ENCODE measurements around the gene RCOR1.

RCOR1 gene

DNA sequence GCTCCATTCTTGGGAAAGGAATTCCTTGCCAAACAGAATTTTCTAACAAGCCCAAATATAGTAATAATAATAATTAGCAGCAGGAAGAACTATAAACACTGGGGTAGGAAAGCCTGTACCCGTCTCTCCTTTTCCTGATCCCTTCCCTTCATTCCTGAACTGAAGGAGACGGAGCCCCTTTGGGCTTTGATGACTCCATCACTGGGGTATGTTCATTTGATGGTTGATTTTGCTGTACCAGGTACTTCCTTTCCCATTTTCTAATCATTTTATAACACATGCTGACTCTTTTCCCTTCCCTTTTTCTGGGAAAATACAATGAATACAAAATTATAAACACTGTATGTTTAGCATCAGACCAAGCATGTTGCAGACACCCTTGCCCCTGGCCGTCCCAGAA lies 3.6 kb upstream of the RCOR1 start:
- TF ChIP-seq SP1 (IDR thresholded peaks at IDR 0.05): no peak
- TF ChIP-seq L3MBTL2 (conservative IDR thresholded peaks at IDR 0.05): no peak
- TF ChIP-seq, protein P1, sequence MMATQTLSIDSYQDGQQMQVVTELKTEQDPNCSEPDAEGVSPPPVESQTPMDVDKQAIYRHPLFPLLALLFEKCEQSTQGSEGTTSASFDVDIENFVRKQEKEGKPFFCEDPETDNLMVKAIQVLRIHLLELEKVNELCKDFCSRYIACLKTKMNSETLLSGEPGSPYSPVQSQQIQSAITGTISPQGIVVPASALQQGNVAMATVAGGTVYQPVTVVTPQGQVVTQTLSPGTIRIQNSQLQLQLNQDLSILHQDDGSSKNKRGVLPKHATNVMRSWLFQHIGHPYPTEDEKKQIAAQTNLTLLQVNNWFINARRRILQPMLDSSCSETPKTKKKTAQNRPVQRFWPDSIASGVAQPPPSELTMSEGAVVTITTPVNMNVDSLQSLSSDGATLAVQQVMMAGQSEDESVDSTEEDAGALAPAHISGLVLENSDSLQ (IDR thresholded peaks at IDR 0.05): no peak
- TF ChIP-seq HDGF (IDR thresholded peaks at IDR 0.05; ENCODE audit: borderline replicate concordance): no peak
- no peak for TF ChIP-seq LEF1 (IDR thresholded peaks at IDR 0.05; ENCODE audit: borderline replicate concordance)
- no peak for TF ChIP-seq BHLHE40 (IDR thresholded peaks at IDR 0.05; ENCODE audit: borderline replicate concordance)
- TF ChIP-seq TARDBP (IDR thresholded peaks at IDR 0.05): no peak
- POLR2A ChIA-PET: no interaction called here
- CTCF ChIA-PET: no interaction called here
- no peak for DNase-seq (ENCODE audit: extremely low spot score)

DNA sequence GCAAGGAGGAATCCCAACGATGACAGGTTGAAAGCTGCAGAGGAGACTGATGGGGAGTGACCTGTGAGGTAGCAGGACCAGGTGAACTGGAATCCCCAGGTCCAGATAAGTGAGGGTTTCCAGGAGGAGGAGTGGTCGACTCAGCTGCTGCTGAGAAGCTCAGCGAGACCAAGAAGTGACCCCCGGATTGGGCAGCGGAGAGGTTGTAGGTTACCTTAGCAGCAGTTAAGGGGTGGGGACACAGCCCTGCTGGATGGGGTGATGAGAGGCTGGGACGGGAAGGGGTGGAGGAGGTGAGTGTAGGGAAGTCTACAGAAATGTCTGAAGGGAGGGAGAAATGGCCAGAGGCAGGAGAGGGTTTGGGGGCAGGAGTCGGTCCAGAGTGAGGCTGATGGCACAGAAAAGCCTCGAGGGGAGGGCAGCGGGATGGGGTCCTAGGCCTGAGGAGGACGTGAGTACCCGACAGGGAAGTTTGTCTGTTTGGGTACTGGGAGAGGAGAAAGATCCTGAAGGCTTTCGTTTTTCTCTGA lies 2.6 kb upstream of the RCOR1 start:
- TF ChIP-seq FOXA1 (IDR thresholded peaks at IDR 0.05) (no peak), LEF1 (IDR thresholded peaks at IDR 0.05; ENCODE audit: borderline replicate concordance) (no peak), SP1 (IDR thresholded peaks at IDR 0.05) (no peak), FOXM1 (IDR thresholded peaks at IDR 0.05; ENCODE audit: borderline replicate concordance) (no peak), CTBP1 (IDR thresholded peaks at IDR 0.05; ENCODE audit: borderline replicate concordance) (no peak), TARDBP (IDR thresholded peaks at IDR 0.05) (no peak), NFRKB (IDR thresholded peaks at IDR 0.05) (no peak), ZNF384 (IDR thresholded peaks at IDR 0.05) (no peak), L3MBTL2 (conservative IDR thresholded peaks at IDR 0.05) (no peak), HDGF (IDR thresholded peaks at IDR 0.05; ENCODE audit: borderline replicate concordance) (no peak), ARNT (IDR thresholded peaks at IDR 0.05) (no peak), FOXK2 (IDR thresholded peaks at IDR 0.05) (no peak), ELF4 (IDR thresholded peaks at IDR 0.05) (no peak), BHLHE40 (IDR thresholded peaks at IDR 0.05; ENCODE audit: borderline replicate concordance) (no peak), SUZ12 (IDR thresholded peaks at IDR 0.05) (no peak)
- TF ChIP-seq, protein P1 (IDR thresholded peaks at IDR 0.05): no peak
- CTCF ChIA-PET: interaction anchor here (0.7 kb wide), 1 partner anchor 160 kb away, joined by 4 read pairs; no protein-coding TSS in a partner anchor
- no peak for DNase-seq (ENCODE audit: extremely low spot score)
- POLR2A ChIA-PET: no interaction called here

DNA sequence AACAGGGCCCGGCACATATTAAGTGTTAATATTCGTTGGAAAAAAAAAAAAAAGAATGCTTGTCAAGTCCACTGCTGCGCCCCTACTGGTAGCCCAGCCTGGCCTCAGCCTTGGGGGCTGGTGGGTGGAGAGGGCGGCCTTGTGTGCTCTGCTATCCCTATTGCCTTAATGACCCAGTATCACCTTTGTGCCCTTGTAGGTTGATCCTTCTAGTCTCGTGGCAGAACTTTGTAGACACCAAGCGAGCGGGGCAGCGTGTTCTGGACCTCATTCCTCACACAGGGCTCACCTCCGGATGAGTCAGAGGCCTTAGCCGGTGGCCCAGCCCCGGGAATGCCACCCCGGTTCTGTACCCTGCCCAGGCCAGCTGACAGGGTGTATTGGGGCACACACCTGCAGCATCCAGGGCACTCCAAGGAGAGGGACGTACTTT lies 1.8 kb upstream of the RCOR1 start:
- ChIA-PET CTCF (interaction anchor here (0.6 kb wide), 1 partner anchor 72 kb away, joined by 3 read pairs; no protein-coding TSS in a partner anchor), POLR2A (interaction anchor here (1.4 to 1.9 kb wide), 3 partner anchors 16 to 67 kb away, joined by 4 to 12 read pairs (median 8); no protein-coding TSS in a partner anchor)
- TF ChIP-seq NFRKB (IDR thresholded peaks at IDR 0.05) (no peak), ZNF384 (IDR thresholded peaks at IDR 0.05) (peak; percentile 87), SP1 (IDR thresholded peaks at IDR 0.05) (no peak), CTBP1 (IDR thresholded peaks at IDR 0.05; ENCODE audit: borderline replicate concordance) (no peak), FOXK2 (IDR thresholded peaks at IDR 0.05) (no peak), FOXA1 (IDR thresholded peaks at IDR 0.05) (no peak), L3MBTL2 (conservative IDR thresholded peaks at IDR 0.05) (no peak)
- TF ChIP-seq, protein P1 (IDR thresholded peaks at IDR 0.05): no peak
- no peak for DNase-seq (ENCODE audit: extremely low spot score)

DNA sequence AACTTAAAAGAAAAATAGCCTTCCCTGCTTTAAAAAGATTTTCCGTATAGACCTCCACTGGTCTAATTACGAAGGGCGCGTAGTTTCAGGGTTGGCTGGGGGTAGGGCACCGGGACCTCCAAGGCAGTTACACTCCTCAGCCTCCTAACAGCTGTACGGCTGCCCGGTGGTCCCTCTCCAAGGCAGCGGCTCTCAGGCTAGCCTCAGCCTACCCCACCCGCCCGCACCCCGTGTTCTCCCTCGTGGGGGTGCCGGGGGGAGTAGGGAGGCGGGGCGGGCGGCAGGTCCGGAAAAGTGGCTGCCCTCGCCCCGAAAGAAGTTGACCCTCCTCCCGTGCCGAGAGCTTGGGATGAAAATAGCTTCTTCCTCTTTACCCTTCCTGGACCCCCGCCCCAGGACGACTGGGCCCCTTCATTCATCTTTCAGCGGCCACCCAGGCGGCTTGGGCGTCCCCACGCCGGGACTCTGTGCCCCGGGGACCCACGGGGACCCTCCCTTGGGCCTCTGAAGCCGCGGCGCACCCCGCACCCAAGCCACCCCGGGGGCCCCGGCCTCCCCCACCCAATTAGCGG lies 991 bp upstream of the RCOR1 start:
- ChIA-PET CTCF (interaction anchor here (0.8 kb wide), 1 partner anchor 67 kb away, joined by 3 read pairs; no protein-coding TSS in a partner anchor), POLR2A (interaction anchor here (0.6 to 1.9 kb wide), 8 partner anchors 17 to 72 kb away, joined by 3 to 12 read pairs (median 3); no protein-coding TSS in a partner anchor)
- no peak for DNase-seq (ENCODE audit: extremely low spot score)
- TF ChIP-seq L3MBTL2 (conservative IDR thresholded peaks at IDR 0.05): no peak
- no peak for TF ChIP-seq ARNT (IDR thresholded peaks at IDR 0.05)
- TF ChIP-seq FOXA1 (IDR thresholded peaks at IDR 0.05): no peak
- no peak for TF ChIP-seq CTBP1 (IDR thresholded peaks at IDR 0.05; ENCODE audit: borderline replicate concordance)
- TF ChIP-seq ZNF384 (IDR thresholded peaks at IDR 0.05): no peak
- TF ChIP-seq BHLHE40 (IDR thresholded peaks at IDR 0.05; ENCODE audit: borderline replicate concordance): no peak
- no peak for TF ChIP-seq NFRKB (IDR thresholded peaks at IDR 0.05)
- TF ChIP-seq LEF1 (IDR thresholded peaks at IDR 0.05; ENCODE audit: borderline replicate concordance): no peak
- TF ChIP-seq HDGF (IDR thresholded peaks at IDR 0.05; ENCODE audit: borderline replicate concordance): no peak
- no peak for TF ChIP-seq SUZ12 (IDR thresholded peaks at IDR 0.05)

DNA sequence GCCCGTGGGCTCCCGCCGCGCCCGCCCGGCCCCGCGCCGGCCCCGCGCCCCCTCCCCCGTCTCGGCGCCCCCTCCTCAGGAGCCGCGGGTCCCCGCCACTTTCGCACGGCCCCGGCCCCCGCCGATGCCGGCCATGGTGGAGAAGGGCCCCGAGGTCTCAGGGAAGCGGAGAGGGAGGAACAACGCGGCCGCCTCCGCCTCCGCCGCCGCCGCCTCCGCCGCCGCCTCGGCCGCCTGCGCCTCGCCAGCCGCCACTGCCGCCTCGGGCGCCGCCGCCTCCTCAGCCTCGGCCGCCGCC lies 263 bp downstream of the RCOR1 start:
- ChIA-PET CTCF (no interaction called here), POLR2A (interaction anchor here (1.7 kb wide), 1 partner anchor 68 kb away, joined by 6 read pairs; no protein-coding TSS in a partner anchor)
- TF ChIP-seq, protein P1 (IDR thresholded peaks at IDR 0.05): no peak
- TF ChIP-seq CTBP1 (IDR thresholded peaks at IDR 0.05; ENCODE audit: borderline replicate concordance) (no peak), LEF1 (IDR thresholded peaks at IDR 0.05; ENCODE audit: borderline replicate concordance) (no peak)
- no peak for DNase-seq (ENCODE audit: extremely low spot score)
